Kidney (tissue), 14 donors: ENCODE results near the gene RASGRP3. TPM values are rescaled to one million over a fixed set of nuclear protein-coding genes. Genes with fewer than 3 reads are reported as not detected.

Source experiments
- DNase-seq, 5 donors: peaks; one replicate each; pipeline ENCODE4 v3.0.0-alpha.2; 2013 to 2020
- FAIRE-seq: peaks from 2 replicates; lab custom pipeline; 2012; peaks lifted over from hg19 to GRCh38; lab: Jason Lieb, UNC
- H3K27ac ChIP-seq, 2 donors: one replicate each; pipeline ENCODE4 v1.7.0; 2013; ENCODE audit warnings: low read depth in 2 of 2, low read length in 2 of 2, inconsistent platforms in 1 of 2
- H3K27me3 ChIP-seq: one replicate; pipeline ENCODE4 v1.7.1; 2013; ENCODE audit warnings: low read length, inconsistent platforms; ENCODE audit not compliant: control insufficient read depth, insufficient read depth
- H3K36me3 ChIP-seq, 3 donors: one replicate each; pipeline versions ENCODE4 v1.7.0 to v1.7.1; 2013; ENCODE audit warnings: low read length in 3 of 3, control low read depth in 1 of 3, inconsistent platforms in 1 of 3; ENCODE audit not compliant: insufficient read depth in 3 of 3, control insufficient read depth in 2 of 3
- H3K4me1 ChIP-seq, 3 donors: one replicate each; pipeline versions ENCODE4 v1.7.0 to v1.7.1; 2013; ENCODE audit warnings: low read length in 3 of 3, inconsistent platforms in 1 of 3, low read depth in 1 of 3; ENCODE audit not compliant: control insufficient read depth in 2 of 3, insufficient read depth in 2 of 3
- H3K4me3 ChIP-seq, 3 donors: one replicate each; pipeline versions ENCODE4 v1.7.0 to v1.8.1; 2013; ENCODE audit warnings: low read length in 3 of 3, control low read depth in 1 of 3, inconsistent platforms in 1 of 3
- H3K9ac ChIP-seq, 3 donors: one replicate each; pipeline versions ENCODE4 v1.7.0 to v1.7.1; 2013; ENCODE audit warnings: low read length in 3 of 3, control low read depth in 1 of 3, inconsistent platforms in 1 of 3
- H3K9me3 ChIP-seq, 3 donors: one replicate each; pipeline versions ENCODE4 v1.7.0 to v1.7.1; 2013; ENCODE audit warnings: low read length in 3 of 3, control low read depth in 1 of 3, inconsistent platforms in 1 of 3; ENCODE audit not compliant: control insufficient read depth in 2 of 3, insufficient read depth in 1 of 3
- intact Hi-C: fragments of 100-400 bp; cut with DNase I; formaldehyde crosslinking; loops from one replicate; pipeline ENCODE4 v1.11.1; 2022
- polyA plus RNA-seq: library from polyadenylated mRNA; stranded (reverse); fragments of 350-450 nt; fragmentation: Illumina TruSeq; extraction: RNeasy Lipid Tissue Mini Kit (QIAGEN cat#74804); gene quantifications from one replicate; pipeline ENCODE4 v1.2.3, GENCODE V29; 2014; ENCODE audit warnings: low read depth, low replicate concordance; ENCODE audit not compliant: insufficient read depth
- total RNA-seq: library from RNA; stranded (reverse); fragmentation: NEBNext Ultra II Directional; extraction: Animal tissue kit (Norgen Biotek cat#: 25700); gene quantifications from one replicate; pipeline ENCODE4 v1.2.1, GENCODE V29; 2021
- TF ChIP-seq, protein P1 (sequence below): IDR thresholded peaks from 3 replicates; pipeline ENCODE4 v1.5.1; 2012; ENCODE audit warnings: mild to moderate bottlenecking, moderate library complexity, borderline replicate concordance; ENCODE audit not compliant: insufficient read depth; ENCODE audit errors: extremely low read depth
- donor health status: control.
- donor health status: control.
- donor health status: control.
- donor health status: control.
- donor health status: control.
- donor health status: DM: yes; HTN: yes; CAD: no.
- donor health status: Normal renal cell carcinoma (clear cell type).

RASGRP3 gene
- total and polyA plus RNA-seq, 2 donors from 2014 or later: 7.8 to 22.6 TPM

DNA sequence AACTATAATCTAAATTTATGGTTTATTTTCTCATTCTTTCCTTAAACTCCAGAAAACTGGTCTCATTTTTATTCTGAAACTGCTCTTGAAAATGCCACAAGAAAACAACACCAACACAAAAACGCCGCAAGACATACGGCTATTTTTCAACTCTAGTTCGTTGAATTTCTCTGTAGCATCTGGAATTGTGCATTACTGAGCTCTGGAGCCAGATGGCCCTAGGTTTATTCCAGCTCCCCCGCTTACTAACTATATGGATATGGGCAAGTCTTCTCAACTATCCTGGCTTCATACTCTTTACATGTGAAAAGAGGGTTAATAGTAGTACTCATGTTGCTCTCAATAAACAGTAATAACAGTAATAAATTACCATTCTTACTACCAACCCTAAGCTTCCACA, 102.8 kb downstream of the RASGRP3 start:
- DNase-seq (no peak), FAIRE-seq (no peak)
- Histone ChIP-seq H3K4me3 (no peak overlapping the region), H3K27me3 (no peaks in the 10 kb centered on the region), H3K4me1 (no peaks in the 10 kb centered on the region), H3K36me3 (peaks cover 0 to 4% (median 0%) of the 10 kb centered on the region in 3 donors), H3K27ac (no peak overlapping the region), H3K9me3 (no peaks in the 10 kb centered on the region), H3K9ac (no peak overlapping the region)
- intact Hi-C loops: no loop called here
- TF ChIP-seq, protein P1, sequence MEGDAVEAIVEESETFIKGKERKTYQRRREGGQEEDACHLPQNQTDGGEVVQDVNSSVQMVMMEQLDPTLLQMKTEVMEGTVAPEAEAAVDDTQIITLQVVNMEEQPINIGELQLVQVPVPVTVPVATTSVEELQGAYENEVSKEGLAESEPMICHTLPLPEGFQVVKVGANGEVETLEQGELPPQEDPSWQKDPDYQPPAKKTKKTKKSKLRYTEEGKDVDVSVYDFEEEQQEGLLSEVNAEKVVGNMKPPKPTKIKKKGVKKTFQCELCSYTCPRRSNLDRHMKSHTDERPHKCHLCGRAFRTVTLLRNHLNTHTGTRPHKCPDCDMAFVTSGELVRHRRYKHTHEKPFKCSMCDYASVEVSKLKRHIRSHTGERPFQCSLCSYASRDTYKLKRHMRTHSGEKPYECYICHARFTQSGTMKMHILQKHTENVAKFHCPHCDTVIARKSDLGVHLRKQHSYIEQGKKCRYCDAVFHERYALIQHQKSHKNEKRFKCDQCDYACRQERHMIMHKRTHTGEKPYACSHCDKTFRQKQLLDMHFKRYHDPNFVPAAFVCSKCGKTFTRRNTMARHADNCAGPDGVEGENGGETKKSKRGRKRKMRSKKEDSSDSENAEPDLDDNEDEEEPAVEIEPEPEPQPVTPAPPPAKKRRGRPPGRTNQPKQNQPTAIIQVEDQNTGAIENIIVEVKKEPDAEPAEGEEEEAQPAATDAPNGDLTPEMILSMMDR: no peak

DNA sequence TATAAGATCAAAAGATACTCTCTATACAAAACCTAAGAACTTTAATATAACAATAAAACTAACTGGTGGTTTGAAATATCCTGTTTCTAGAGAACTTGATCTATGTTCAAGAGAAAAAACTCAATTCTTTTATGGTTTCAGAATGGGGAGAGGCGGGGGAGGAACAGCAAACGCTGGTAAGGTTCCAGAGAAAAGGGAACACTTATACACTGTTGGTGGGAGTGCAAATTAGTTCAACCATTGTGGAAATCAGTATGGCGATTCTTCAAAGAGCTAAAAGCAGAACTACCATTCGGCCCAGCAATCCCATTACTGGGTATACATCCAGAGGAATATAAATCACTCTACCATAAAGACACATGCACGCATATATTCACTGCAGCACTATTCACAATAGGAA, 105.4 kb downstream of the RASGRP3 start:
- Histone ChIP-seq H3K36me3 (peaks cover 3 to 26% (median 3%) of the 10 kb centered on the region in 3 donors), H3K9me3 (no peaks in the 10 kb centered on the region), H3K9ac (no peak overlapping the region), H3K27me3 (no peaks in the 10 kb centered on the region), H3K27ac (no peak overlapping the region), H3K4me1 (no peaks in the 10 kb centered on the region), H3K4me3 (no peak overlapping the region)
- DNase-seq: peak in 1 of 5 donors; percentile 45
- TF ChIP-seq, protein P1: no peak
- no peak for FAIRE-seq
- intact Hi-C loops: no loop called here

DNA sequence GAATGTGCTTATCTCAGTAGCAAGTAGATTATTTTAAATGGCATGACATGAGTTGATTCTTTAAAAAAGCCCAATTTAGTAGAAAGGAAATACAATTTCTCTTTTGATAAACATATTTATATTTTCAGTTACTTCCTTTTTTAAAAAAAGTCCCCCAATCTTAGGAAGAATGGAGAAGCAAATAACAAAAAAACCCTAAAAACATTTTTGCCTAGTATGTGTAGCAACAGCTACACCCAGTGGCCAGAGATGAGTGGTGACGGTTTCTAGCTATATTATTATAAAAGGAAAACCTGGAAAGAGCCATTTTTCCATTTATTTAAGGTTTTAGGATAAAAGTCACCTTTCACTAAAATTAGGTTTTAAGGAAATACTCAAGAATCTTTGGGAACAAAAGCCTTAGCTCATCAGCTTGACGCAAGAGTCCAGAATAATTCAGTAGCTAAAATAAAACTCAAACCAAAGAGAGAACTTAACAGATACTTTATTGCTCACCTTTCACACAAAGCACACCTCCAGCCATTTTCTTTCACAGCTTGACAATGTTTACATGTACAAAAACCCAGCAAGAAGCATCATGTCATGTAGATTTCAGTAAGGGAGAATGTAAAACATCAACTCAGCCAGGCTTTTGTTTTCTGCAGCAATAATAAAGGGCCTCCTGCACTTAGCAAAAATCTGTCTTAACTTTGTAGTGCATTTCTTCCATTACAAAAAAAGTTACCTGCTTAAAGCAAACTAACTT, 106.9 kb downstream of the RASGRP3 start:
- Histone ChIP-seq H3K9ac (no peak overlapping the region), H3K27me3 (no peaks in the 10 kb centered on the region), H3K27ac (no peak overlapping the region), H3K36me3 (peaks cover 3 to 31% (median 7%) of the 10 kb centered on the region in 3 donors), H3K4me1 (no peaks in the 10 kb centered on the region), H3K9me3 (no peaks in the 10 kb centered on the region), H3K4me3 (no peak overlapping the region)
- DNase-seq (peak in 2 of 5 donors; percentile 56 to 83), FAIRE-seq (peak; percentile 97)
- intact Hi-C loops: no loop called here
- TF ChIP-seq, protein P1: peak; percentile 79
